Duodenal mucosa (tissue), 2 donors: ENCODE measurements around the gene DNAJC8.

Experiments used
- H3K27ac ChIP-seq: one replicate; pipeline ENCODE4 v1.7.0; 2013; ENCODE audit warnings: low read depth, low read length
- H3K27me3 ChIP-seq, 2 donors: one replicate each; pipeline ENCODE4 v1.7.0; 2013; ENCODE audit warnings: low read length in 2 of 2, control low read depth in 1 of 2; ENCODE audit not compliant: insufficient read depth in 2 of 2, control insufficient read depth in 1 of 2
- H3K36me3 ChIP-seq, 2 donors: one replicate each; pipeline ENCODE4 v1.7.0; 2013; ENCODE audit warnings: low read length in 2 of 2, control low read depth in 1 of 2; ENCODE audit not compliant: insufficient read depth in 2 of 2, control insufficient read depth in 1 of 2
- H3K4me1 ChIP-seq, 2 donors: one replicate each; pipeline ENCODE4 v1.7.0; 2013; ENCODE audit warnings: low read length in 2 of 2, control low read depth in 1 of 2; ENCODE audit not compliant: insufficient read depth in 2 of 2, control insufficient read depth in 1 of 2
- H3K4me3 ChIP-seq, 2 donors: one replicate each; pipeline ENCODE4 v1.7.0; 2013; ENCODE audit warnings: low read length in 2 of 2, low read depth in 1 of 2
- H3K9ac ChIP-seq, 2 donors: one replicate each; pipeline ENCODE4 v1.7.0; 2013; ENCODE audit warnings: low read length in 2 of 2, low read depth in 1 of 2
- H3K9me3 ChIP-seq, 2 donors: one replicate each; pipeline ENCODE4 v1.7.0; 2013; ENCODE audit warnings: low read length in 2 of 2, control low read depth in 1 of 2; ENCODE audit not compliant: control insufficient read depth in 1 of 2

DNAJC8 gene

DNA sequence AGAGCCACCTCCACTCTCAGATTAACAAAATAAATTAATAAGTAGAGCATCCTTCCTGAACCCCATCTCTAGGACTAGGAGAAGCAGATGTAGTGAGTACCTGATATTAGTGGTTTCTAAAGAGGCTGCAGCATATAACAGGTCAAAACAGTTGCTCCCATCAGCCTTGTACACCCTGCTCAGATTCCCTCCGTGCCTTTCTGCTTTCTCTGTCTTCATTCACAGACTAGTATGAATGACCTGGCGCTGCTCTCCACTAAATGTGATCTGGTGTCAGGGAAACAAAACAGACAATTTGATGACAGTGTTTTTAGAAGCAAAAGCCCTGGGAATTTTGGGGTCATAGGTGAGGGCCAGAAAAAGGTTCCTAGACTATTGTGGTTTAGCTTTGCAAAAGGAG, 34.8 kb upstream of the DNAJC8 start:
- H3K4me3 ChIP-seq = no peak overlapping the region
- peaks cover 17 to 19% of the 10 kb centered on the region in 2 donors for H3K36me3 ChIP-seq
- H3K4me1 ChIP-seq = peaks cover 17 to 37% of the 10 kb centered on the region in 2 donors
- no peaks in the 10 kb centered on the region for H3K27me3 ChIP-seq
- H3K27ac ChIP-seq = no peak overlapping the region
- H3K9ac ChIP-seq = no peak overlapping the region
- no peaks in the 10 kb centered on the region for H3K9me3 ChIP-seq

DNA sequence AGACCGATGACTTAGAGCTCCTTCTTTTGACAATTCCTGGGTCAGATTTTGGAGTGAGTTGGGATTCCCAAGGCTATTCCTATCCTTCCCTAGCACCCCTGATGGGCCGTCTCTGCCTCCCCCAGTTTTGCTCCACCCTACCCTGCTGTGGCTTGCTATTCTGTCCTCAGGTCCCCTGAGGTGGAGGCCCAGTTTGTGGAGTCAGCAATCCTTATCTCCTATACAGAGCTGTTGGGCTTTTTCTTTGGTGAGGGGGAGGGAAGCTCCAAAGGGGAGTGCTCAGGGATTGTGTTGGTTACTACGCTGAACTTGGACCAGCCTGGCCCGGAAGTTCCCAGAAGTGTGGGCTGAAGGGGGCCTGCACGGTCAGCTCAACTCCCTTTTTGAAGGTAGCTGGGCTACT, 34.1 kb upstream of the DNAJC8 start:
- H3K9me3 ChIP-seq = no peaks in the 10 kb centered on the region
- H3K36me3 ChIP-seq = peaks cover 9 to 13% of the 10 kb centered on the region in 2 donors
- H3K4me1 ChIP-seq = peaks cover 21 to 41% of the 10 kb centered on the region in 2 donors
- H3K27me3 ChIP-seq = no peaks in the 10 kb centered on the region
- no peak overlapping the region for H3K4me3 ChIP-seq
- no peak overlapping the region for H3K27ac ChIP-seq
- H3K9ac ChIP-seq = no peak overlapping the region

DNA sequence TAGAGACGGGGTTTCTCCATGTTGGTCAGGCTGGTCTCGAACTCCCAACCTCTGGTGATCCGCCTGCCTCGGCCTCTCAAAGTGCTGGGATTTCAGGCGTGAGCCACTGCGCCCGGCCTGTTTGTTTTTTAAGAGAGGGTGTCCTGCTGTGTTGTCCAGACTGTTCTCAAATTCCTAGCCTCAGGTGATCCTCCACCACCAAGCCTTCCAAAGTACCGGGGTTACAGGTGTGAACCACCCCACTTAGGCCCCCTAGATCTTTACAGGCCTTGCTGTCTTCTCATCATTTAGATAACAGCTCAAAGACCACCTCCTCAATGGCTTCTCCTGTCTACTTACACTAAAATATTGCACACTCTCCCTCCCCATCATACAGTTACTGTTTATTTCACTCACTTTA, 32.7 kb upstream of the DNAJC8 start:
- Histone ChIP-seq H3K27ac (no peak overlapping the region), H3K4me3 (no peak overlapping the region), H3K9me3 (no peaks in the 10 kb centered on the region), H3K9ac (no peak overlapping the region), H3K36me3 (peaks cover 4% of the 10 kb centered on the region in 2 donors), H3K27me3 (no peaks in the 10 kb centered on the region), H3K4me1 (peaks cover 30 to 42% of the 10 kb centered on the region in 2 donors)

DNA sequence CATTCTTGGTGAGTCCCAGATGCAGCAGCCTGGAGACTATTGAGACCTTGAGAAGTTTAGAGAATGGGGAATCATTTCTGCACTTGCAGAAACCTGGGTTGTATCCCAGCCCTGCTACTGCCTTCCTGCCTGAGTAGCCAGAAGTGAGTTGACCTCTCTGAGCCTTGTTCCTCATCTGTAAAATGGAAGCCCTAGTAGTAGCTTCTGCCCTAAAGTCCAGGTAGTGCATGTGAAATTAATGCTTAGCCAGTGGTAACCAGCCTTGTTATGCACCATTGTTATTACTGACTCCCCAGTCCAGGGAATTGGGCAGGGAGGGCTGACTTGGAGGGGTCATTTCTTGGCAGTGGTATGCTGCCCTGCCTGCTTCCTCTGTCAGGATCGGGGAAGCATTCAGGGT, 32.1 kb upstream of the DNAJC8 start:
- no peaks in the 10 kb centered on the region for H3K9me3 ChIP-seq
- H3K27me3 ChIP-seq = no peaks in the 10 kb centered on the region
- H3K4me1 ChIP-seq = peaks cover 30 to 42% of the 10 kb centered on the region in 2 donors
- H3K9ac ChIP-seq = no peak overlapping the region
- peaks cover 4% of the 10 kb centered on the region in 2 donors for H3K36me3 ChIP-seq
- H3K4me3 ChIP-seq = no peak overlapping the region
- H3K27ac ChIP-seq = no peak overlapping the region

DNA sequence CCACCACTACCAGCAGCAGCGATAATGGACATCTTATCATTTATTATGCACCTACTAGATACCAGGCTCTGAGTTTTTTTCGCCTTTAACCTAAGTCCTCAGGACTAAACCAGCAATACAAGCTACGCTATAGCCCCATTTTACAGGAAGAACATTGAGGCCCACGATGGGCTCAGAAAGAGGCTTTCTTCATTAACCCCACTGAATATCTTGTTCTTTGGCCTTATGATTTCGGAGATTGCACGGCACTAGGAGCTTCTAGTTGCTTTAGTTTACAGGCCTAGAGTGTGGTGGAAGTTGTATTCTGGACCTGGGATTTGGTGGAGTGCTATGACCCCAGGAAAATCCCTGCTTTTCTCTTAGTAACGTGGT, 28.0 kb upstream of the DNAJC8 start:
- Histone ChIP-seq H3K4me1 (peaks cover 36 to 38% of the 10 kb centered on the region in 2 donors), H3K4me3 (peak overlapping the region; percentile 82 to 90), H3K9me3 (no peaks in the 10 kb centered on the region), H3K27ac (no peak overlapping the region), H3K9ac (peak overlapping the region; percentile 1 to 77), H3K36me3 (no peaks in the 10 kb centered on the region), H3K27me3 (no peaks in the 10 kb centered on the region)

DNA sequence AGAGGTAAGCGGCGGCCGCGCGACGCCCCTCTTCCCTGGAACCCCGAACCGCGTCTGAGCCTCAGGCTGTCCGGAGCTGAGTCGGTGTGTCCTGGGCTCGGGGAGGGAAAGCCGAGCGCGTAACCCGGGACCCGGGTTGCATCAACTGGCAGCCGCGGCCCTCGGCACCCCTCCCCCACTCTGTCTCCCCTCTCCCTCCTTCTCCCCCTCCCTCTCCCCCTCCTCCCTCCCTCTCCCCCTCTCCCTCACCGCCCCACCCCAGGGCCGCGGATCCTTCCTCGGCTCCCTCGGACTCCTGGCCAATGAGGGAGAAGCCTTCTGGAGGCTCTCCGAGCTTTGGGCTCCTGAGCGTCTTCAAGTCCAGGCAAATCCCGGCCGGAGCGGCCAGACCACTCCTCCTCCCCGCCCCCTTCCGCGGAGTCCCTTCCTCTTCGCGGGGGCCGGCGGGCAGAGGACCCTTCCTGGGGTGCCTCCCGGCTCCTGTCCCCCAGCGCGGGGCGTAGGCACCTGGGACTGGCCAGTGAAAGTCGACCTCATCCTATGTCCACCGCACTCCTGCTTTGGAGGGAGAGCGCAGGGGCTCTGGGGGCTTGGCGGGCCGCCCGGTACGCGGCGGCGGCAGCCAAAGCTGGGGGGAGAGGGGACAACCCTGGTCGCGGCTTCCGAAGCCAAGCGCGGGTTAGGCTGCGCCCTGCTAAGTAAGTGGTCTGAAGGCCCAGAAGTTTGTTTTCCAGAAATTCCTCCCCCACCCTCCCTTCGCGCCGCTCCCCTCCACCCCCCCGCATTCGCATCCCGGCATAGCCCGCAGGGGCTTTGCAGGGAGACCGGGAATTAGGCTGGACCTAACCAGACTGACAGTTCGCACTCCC, 27.3 kb upstream of the DNAJC8 start:
- peaks cover 34 to 35% of the 10 kb centered on the region in 2 donors for H3K4me1 ChIP-seq
- H3K27ac ChIP-seq = peak overlapping the region; percentile 70
- H3K36me3 ChIP-seq = no peaks in the 10 kb centered on the region
- H3K9me3 ChIP-seq = no peaks in the 10 kb centered on the region
- no peaks in the 10 kb centered on the region for H3K27me3 ChIP-seq
- H3K9ac ChIP-seq = peak overlapping the region; percentile 77 to 82
- H3K4me3 ChIP-seq = peak overlapping the region; percentile 82 to 90

DNA sequence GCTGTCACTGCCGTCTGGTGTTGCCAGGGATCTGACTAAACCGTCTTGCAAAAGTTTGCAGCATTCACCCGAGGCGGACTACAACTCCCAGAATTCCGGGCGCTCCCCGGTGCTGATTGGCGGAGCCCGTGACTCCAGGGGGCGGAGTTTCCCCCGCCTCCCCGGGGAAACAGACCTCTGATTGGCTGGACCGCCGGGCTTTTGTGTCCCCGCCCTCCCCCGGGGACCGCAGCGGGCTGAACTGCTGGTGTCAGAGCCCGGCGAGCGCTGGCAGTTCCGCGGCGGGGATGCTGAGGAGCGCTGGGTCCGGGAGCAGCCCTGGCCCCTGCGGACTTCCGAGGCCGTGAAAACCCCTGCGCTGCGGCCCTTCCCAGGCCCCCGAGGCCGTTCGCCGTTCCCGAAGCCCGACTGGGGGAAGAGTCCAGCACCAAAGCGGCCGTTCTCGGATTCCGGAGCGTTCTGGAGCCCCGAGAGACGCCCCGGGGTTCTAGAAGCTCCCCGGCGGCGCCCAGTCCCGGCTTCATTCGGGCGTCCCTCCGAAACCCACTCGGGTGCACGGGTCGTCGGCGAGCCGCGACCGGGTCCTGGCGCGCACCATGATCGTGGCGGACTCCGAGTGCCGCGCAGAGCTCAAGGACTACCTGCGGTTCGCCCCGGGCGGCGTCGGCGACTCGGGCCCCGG, 26.6 kb upstream of the DNAJC8 start, which contains the start of gene SESN2:
Gene SESN2 (plus strand): TSS at position 267 of the 682 bp plus-strand sequence. CDS start 330 bp downstream, at position 597.
- Histone ChIP-seq H3K27me3 (no peaks in the 10 kb centered on the region), H3K9me3 (no peaks in the 10 kb centered on the region), H3K27ac (peak within 1 kb of the TSS; percentile 70), H3K4me1 (peaks cover 27 to 35% of the 10 kb centered on the region in 2 donors), H3K4me3 (peak within 1 kb of the TSS; percentile 82 to 90), H3K9ac (peak within 1 kb of the TSS; percentile 77 to 82), H3K36me3 (no peaks in the 10 kb centered on the region)

DNA sequence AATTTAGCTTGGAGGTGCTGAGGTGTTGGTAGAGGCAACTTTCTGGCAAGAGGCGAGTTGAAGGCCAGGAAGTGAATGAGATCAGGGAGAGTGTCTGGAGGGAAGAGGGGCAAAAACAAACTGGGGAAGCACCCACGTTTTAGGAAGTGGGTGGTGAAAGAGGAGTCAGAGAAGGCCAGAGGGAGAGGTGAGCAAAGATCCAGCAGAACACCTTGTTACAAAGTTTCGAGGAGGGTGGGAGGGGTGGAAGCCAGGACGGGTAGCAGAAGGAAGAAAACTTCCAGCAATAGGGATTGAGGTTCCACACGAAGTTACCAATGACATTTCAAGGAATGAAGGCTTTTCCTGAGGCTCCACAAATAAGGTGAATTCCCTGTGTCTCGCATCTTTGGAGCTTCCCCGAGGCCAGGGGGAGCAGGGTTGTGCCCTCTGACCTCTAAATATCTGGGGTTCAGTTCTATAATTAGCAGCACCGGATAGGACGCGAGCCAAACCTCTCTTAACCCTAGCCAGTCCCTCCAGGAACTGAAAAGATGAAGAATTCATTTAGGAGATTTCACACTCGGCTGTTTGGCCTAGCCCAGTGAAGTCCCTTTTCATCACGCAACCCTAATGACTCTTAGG, 25.9 kb upstream of the DNAJC8 start:
- Histone ChIP-seq H3K36me3 (no peaks in the 10 kb centered on the region), H3K27ac (no peak overlapping the region), H3K9me3 (no peaks in the 10 kb centered on the region), H3K9ac (peak overlapping the region in 1 of 2 donors; percentile 26), H3K4me3 (peak overlapping the region; percentile 53 to 90), H3K27me3 (no peaks in the 10 kb centered on the region), H3K4me1 (peaks cover 25 to 34% of the 10 kb centered on the region in 2 donors)

DNA sequence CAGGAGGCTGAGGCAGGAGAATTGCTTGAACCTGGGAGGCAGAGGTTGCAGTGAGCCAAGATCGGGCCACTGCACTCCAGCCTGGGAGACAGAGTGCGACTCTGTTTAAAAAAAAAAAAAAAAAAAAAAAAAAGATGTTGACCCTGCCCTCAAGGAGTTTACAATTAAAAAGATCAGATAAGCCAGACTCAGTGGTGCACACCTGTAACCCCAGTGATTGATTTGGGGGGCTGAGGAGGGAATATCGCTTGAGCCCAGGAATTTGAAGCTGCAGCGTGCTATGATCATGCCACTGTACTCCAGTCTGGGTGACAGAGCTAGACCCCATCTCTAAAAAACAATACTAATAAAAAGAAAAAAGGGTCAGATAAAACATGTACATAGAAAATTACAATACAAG, 24.9 kb upstream of the DNAJC8 start:
- Histone ChIP-seq H3K27me3 (no peaks in the 10 kb centered on the region), H3K9ac (no peak overlapping the region), H3K36me3 (no peaks in the 10 kb centered on the region), H3K4me3 (no peak overlapping the region), H3K9me3 (no peaks in the 10 kb centered on the region), H3K27ac (no peak overlapping the region), H3K4me1 (peaks cover 15 to 25% of the 10 kb centered on the region in 2 donors)
